Osteoblast (primary cell): ENCODE data around the gene EIF2S3. TPM values are rescaled to one million over a fixed set of nuclear protein-coding genes. Genes with fewer than 3 reads are reported as not detected.
A peak's percentile ranks its signal among the peaks of the same experiment; 100 is the strongest.

Source experiments
- DNase-seq: peaks from one replicate; pipeline ENCODE4 v3.0.0; 2011; ENCODE audit warnings: low spot score, mixed read lengths; ENCODE audit not compliant: insufficient read length; ENCODE audit errors: missing footprints
- H2AFZ ChIP-seq: 2 replicates; pipeline ENCODE4 v1.6.0; 2011; ENCODE audit warnings: mild to moderate bottlenecking, low read length
- H3K27ac ChIP-seq: 2 replicates; pipeline ENCODE4 v1.5.1; 2011; ENCODE audit warnings: mild to moderate bottlenecking, low read depth, low read length, moderate library complexity
- H3K27me3 ChIP-seq: 2 replicates; pipeline ENCODE4 v1.6.0; 2012; ENCODE audit warnings: mild to moderate bottlenecking, control low read depth, inconsistent platforms, low read length, moderate library complexity; ENCODE audit not compliant: insufficient read depth
- H3K36me3 ChIP-seq: 2 replicates; pipeline ENCODE4 v1.5.1; 2011; ENCODE audit warnings: mild to moderate bottlenecking, low read length, control low read depth, moderate library complexity; ENCODE audit not compliant: insufficient read depth
- H3K4me1 ChIP-seq: 2 replicates; pipeline ENCODE4 v1.5.1; 2011; ENCODE audit warnings: mild to moderate bottlenecking, low read length, control low read depth, moderate library complexity; ENCODE audit not compliant: insufficient read depth
- H3K4me2 ChIP-seq: 2 replicates; pipeline ENCODE4 v1.6.0; 2011; ENCODE audit warnings: mild to moderate bottlenecking, low read length; ENCODE audit not compliant: insufficient read depth
- H3K4me3 ChIP-seq: fragments of 200-600 bp; sonication (generic); 3 replicates; pipeline ENCODE4 v1.5.1; 2012; ENCODE audit warnings: mild to moderate bottlenecking, low read length, inconsistent platforms; ENCODE audit not compliant: insufficient read depth
- H3K79me2 ChIP-seq: 2 replicates; pipeline ENCODE4 v1.6.0; 2012; ENCODE audit warnings: mild to moderate bottlenecking, low read length, control low read depth, inconsistent platforms; ENCODE audit not compliant: insufficient read depth
- H3K9me3 ChIP-seq: 2 replicates; pipeline ENCODE4 v1.5.1; 2011; ENCODE audit warnings: low read depth, low read length, control low read depth
- H4K20me1 ChIP-seq: 2 replicates; pipeline ENCODE4 v1.6.0; 2012; ENCODE audit warnings: mild to moderate bottlenecking, low read length, control low read depth; ENCODE audit not compliant: insufficient read depth
- CTCF ChIP-seq: IDR thresholded peaks from 2 replicates; pipeline ENCODE4 v1.5.1; 2011; ENCODE audit warnings: mild to moderate bottlenecking, low read depth, low read length, moderate library complexity; ENCODE audit errors: extremely low read depth
- total RNA-seq: library from RNA; depleted of rRNA; stranded (reverse); fragments of >200 nt; gene quantifications from 2 replicates; pipeline ENCODE4 v1.2.3, GENCODE V29; 2012

EIF2S3 gene
- total RNA-seq, 1 donor: 374 TPM

GRCh38 chrX:24024819-24025740, 29.7 kb upstream of the EIF2S3 start:
- peak overlapping the region; percentile 98 for H3K27ac ChIP-seq
- no peaks in the 10 kb centered on the region for H3K36me3 ChIP-seq
- no peaks in the 10 kb centered on the region for H3K4me1 ChIP-seq
- no peaks in the 10 kb centered on the region for H3K9me3 ChIP-seq
- peak overlapping the region; percentile 82 for H3K4me3 ChIP-seq
- peak overlapping the region; percentile 79 for H3K4me2 ChIP-seq
- H3K27me3 ChIP-seq: no peaks in the 10 kb centered on the region
- peaks cover 48% of the 10 kb centered on the region for H3K79me2 ChIP-seq
- no peaks in the 10 kb centered on the region for H4K20me1 ChIP-seq
- no peak for TF ChIP-seq CTCF
- DNase-seq: peak; percentile 97
- no peak overlapping the region for H2AFZ ChIP-seq

DNA sequence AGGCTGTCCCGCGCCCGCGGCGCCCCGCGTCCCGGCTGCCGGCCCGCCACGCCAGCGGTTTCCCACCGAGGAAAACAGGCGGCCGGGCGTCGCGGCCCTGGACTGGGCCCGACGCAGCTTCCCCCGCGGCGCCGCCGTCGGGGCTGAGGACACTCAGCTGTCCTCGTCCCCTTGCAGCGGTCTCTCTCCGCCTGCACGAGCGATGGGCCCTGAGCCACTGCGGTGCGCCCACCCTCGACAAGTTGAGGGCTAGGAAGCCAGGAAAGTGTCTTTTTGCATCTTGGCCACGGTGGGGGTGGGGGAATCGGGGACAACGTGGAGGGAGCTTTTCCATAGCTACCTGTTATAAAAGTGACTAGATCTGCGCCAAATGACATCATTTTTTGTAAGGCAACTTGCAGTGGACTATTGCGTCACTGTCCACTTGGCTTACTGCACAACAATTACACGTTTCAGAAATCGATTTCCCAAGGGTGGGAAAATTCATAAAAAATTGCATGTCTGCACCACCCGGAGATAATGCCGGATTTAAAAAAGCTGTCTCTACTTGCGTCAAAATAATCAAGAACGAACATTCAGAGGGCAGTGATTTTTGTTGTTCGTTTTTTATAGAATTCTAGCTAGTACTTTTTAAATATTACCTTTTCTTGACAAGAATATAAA, 28.9 kb upstream of the EIF2S3 start:
- Histone ChIP-seq H3K4me3 (peak overlapping the region; percentile 82), H3K9me3 (no peaks in the 10 kb centered on the region), H4K20me1 (no peaks in the 10 kb centered on the region), H3K36me3 (no peaks in the 10 kb centered on the region), H3K27ac (peak overlapping the region; percentile 98), H3K4me1 (no peaks in the 10 kb centered on the region), H3K4me2 (peak overlapping the region; percentile 79), H3K79me2 (peaks cover 41% of the 10 kb centered on the region), H3K27me3 (no peaks in the 10 kb centered on the region), H2AFZ (peak overlapping the region; percentile 59)
- no peak for TF ChIP-seq CTCF
- peak; percentile 65 for DNase-seq

DNA sequence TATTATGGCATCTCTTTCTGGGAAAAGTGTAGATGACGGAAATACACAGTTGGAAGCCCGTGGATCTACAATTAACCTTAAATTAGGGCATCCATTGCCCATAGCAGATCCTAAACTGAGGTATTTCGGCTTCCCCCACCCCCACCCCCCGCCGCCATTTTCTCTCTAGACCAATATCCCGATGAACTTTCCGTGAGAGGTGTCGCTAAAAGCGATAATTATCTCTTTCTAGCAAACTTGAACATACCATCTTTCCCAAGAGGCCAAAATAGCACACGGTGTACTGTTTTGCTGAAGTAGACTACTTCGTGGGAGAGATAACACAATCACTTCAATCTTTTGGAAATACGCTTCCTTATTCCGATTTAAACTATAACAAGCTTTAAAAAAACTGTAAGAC, 28.3 kb upstream of the EIF2S3 start:
- H3K27me3 ChIP-seq: no peaks in the 10 kb centered on the region
- DNase-seq: peak; percentile 80
- TF ChIP-seq CTCF: no peak
- peak overlapping the region; percentile 51 for H2AFZ ChIP-seq
- no peaks in the 10 kb centered on the region for H3K36me3 ChIP-seq
- H3K9me3 ChIP-seq: no peaks in the 10 kb centered on the region
- no peaks in the 10 kb centered on the region for H3K4me1 ChIP-seq
- H3K4me2 ChIP-seq: peak overlapping the region; percentile 79
- no peaks in the 10 kb centered on the region for H4K20me1 ChIP-seq
- H3K27ac ChIP-seq: peak overlapping the region; percentile 98
- H3K79me2 ChIP-seq: peaks cover 35% of the 10 kb centered on the region
- peak overlapping the region; percentile 82 for H3K4me3 ChIP-seq

GRCh38 chrX:24027086-24027485, 27.7 kb upstream of the EIF2S3 start, which contains the start of gene KLHL15:
Gene KLHL15, minus strand, starts transcription at chrX:24027186. Its CDS starts 20,493 bp downstream, at chrX:24006693.
- H3K9me3 ChIP-seq: no peaks in the 10 kb centered on the region
- H3K79me2 ChIP-seq: peaks cover 29% of the 10 kb centered on the region
- H3K4me2 ChIP-seq: peak within 1 kb of the TSS; percentile 79
- H3K4me1 ChIP-seq: no peaks in the 10 kb centered on the region
- H3K27me3 ChIP-seq: no peaks in the 10 kb centered on the region
- no peak for DNase-seq
- peak within 1 kb of the TSS; percentile 51 for H2AFZ ChIP-seq
- H3K4me3 ChIP-seq: peak within 1 kb of the TSS; percentile 82
- no peak for TF ChIP-seq CTCF
- H3K36me3 ChIP-seq: no peaks in the 10 kb centered on the region
- H3K27ac ChIP-seq: peak within 1 kb of the TSS; percentile 98
- H4K20me1 ChIP-seq: no peaks in the 10 kb centered on the region
